LNCAP (cell line): ENCODE results near the gene TMEM270.

ENCODE experiments used
- TF ChIP-seq, protein P1 (sequence below): fragments of 450-650 bp; IDR thresholded peaks from 2 replicates; pipeline ENCODE4 v1.5.1; 2017; ENCODE audit warnings: mild to moderate bottlenecking

The TMEM270 gene

GRCh38 chr7:73892003-73892999, 31.3 kb downstream of the TMEM270 start:
- TF ChIP-seq, protein P1, sequence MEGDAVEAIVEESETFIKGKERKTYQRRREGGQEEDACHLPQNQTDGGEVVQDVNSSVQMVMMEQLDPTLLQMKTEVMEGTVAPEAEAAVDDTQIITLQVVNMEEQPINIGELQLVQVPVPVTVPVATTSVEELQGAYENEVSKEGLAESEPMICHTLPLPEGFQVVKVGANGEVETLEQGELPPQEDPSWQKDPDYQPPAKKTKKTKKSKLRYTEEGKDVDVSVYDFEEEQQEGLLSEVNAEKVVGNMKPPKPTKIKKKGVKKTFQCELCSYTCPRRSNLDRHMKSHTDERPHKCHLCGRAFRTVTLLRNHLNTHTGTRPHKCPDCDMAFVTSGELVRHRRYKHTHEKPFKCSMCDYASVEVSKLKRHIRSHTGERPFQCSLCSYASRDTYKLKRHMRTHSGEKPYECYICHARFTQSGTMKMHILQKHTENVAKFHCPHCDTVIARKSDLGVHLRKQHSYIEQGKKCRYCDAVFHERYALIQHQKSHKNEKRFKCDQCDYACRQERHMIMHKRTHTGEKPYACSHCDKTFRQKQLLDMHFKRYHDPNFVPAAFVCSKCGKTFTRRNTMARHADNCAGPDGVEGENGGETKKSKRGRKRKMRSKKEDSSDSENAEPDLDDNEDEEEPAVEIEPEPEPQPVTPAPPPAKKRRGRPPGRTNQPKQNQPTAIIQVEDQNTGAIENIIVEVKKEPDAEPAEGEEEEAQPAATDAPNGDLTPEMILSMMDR, result no peak

DNA sequence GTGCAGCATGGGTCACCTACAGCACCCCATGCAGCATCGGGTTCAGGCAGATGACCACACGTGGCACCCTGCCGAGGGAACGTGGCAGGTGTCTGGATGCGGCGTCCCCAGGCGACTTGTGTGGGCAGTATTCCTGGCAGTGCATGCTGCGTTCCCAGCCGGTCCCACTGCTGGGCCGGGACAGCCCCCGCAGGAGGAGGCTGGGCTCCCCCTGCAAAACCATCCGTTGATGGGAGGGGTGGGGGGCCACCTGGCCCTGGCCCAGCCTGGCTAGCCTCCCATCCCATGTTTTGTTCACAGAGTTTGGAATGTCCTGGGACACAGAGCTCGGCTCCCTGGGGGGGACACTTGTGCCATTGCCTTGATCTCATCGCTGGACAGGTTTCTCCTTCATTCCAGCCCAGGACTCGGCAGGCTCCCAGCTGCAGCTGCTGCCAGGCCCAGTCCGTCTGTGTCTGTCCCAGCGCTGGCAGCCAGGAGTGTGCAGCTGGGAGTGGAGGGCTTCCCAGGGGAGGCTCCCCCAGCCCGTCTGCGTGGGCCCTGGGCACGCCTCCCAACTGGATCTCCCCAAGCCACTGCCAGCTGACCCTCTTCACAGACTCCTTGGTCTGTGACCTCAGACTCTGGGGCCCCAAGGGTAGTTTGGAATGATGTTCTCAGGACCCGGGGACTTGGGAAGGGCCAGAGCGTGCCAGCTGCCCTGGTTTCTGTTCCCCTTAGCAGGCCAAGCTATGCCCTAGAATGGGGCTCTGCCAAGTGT, 32.6 kb downstream of the TMEM270 start:
- TF ChIP-seq, protein P1, result no peak

- TF ChIP-seq, protein P1, result no peak
Measured at GRCh38 chr7:73894166-73894565, 33.2 kb downstream of the TMEM270 start.

- TF ChIP-seq, protein P1, result no peak
Measured at GRCh38 chr7:73894733-73895551, 34.0 kb downstream of the TMEM270 start.

DNA sequence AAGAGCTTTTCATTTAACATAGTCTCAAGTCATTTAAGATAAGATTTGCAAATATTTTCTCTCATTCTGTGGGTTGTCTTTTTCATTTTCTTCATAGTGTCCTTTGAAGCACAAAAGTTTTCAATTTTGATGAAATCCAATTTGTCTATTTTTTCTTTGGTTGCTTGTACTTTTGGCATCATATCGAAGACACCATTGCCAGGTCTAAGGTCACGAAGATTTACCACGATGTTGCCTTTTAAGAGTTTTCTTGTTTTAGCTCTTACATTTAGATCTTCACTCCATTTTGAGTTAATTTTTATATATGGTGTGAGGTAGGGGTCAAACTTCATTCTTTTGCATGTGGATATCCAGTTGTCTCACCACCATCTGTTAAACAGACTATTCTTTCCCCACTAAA, 34.7 kb downstream of the TMEM270 start:
- TF ChIP-seq, protein P1, result no peak

GRCh38 chr7:73896454-73896853, 35.5 kb downstream of the TMEM270 start:
- TF ChIP-seq, protein P1, result no peak

DNA sequence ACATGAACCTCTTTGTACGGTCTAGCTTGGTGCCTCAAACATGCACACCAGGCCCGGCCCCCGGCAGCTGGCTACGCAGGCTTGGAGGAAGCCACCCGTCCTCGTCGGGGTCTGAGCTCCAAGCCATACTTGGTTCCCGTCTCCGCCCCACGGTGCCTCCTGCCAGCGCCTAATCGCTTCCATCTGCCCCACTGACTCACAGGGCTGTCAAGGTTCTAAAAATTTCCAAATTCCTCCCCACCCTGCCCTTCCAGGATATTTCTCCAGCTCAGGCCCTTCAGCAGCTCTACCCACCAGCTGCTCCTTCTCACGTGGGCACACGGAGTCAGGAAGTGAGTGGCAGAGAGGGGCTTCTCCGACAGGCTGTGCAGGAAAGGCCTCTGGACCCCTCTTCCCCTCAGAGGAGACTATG, 38.8 kb downstream of the TMEM270 start:
- TF ChIP-seq, protein P1, result no peak
